GM12872 (cell line): ENCODE measurements around the gene FSD1.

ENCODE experiments used
- TF ChIP-seq, protein P1 (sequence below): IDR thresholded peaks from 3 replicates; pipeline ENCODE4 v1.5.1; 2011; ENCODE audit warnings: low read depth, mild to moderate bottlenecking, low read length, moderate library complexity; ENCODE audit not compliant: insufficient read depth

Gene FSD1

DNA sequence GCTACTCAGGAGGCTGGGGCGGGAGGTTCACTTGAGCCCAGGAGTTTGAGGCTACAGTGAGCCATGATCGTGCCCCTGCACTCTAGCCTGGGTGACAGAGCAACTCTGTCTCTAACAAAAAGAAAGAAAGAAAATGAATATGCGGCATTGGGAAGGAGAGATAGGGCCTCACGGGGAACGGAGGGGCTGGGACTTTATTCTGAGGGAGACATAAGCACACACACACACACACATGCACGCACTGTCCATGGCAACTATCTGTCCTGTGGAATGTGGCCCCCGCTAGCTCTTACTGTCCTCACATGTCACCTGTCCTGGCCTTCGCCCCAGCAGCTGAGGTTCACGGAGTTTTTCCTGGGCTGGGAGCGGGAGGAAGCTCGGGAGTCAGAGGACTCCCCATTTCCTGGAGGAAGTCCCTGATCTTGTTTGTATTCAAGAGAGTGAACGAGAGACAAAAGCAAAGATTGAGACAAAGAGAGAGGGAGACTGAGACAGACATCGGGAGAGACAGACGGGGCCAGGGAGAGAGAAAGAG, 33.6 kb downstream of the FSD1 start:
- TF ChIP-seq, protein P1, sequence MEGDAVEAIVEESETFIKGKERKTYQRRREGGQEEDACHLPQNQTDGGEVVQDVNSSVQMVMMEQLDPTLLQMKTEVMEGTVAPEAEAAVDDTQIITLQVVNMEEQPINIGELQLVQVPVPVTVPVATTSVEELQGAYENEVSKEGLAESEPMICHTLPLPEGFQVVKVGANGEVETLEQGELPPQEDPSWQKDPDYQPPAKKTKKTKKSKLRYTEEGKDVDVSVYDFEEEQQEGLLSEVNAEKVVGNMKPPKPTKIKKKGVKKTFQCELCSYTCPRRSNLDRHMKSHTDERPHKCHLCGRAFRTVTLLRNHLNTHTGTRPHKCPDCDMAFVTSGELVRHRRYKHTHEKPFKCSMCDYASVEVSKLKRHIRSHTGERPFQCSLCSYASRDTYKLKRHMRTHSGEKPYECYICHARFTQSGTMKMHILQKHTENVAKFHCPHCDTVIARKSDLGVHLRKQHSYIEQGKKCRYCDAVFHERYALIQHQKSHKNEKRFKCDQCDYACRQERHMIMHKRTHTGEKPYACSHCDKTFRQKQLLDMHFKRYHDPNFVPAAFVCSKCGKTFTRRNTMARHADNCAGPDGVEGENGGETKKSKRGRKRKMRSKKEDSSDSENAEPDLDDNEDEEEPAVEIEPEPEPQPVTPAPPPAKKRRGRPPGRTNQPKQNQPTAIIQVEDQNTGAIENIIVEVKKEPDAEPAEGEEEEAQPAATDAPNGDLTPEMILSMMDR, result no peak

DNA sequence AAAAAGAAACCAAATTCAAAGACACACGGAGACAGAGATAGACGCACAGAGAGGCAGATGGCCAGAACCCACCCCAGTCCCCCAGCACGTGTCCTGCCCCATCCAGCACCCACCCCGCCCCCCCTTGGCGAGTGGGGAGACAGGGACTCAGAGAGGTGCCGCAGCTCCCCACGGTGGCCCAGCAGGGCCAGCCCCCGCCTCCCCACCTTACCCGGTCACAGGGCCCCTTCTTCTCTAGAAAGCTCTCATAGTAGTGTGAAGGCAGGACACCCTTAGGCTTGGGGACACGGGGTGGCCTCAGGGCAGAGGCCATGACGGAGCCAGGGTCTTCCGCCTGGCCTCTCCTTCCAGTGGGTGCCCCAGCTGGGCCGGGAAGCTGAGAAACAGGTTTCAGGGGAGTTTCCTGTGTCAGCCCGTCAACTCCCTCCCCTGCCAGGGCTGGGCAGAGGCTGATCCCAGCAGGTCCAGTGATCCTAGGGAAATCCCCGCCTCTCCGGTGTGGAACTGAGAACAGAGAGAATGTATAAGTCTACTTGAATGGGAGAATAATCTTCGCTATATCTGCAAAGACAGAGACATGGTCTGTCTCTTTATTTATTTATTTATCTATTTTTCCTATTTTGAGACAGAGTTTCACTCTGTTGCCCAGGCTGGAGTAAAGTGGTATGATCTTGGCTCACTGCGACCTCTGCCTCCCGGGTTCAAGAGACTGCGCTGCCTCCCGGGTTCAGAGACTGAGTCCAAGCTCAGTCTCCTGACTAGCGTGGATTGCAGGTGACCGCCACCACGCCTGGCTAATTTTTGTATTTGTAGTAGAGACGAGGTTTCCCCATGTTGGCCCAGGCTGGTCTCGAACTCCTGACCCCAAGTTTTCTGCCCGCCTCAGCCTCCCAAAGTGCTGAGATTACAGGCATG, 34.3 kb downstream of the FSD1 start, which contains the start of gene STAP2:
STAP2 (minus strand) TSS at position 387 of the 915 bp plus-strand sequence; CDS start at position 313, 74 bp downstream.
- TF ChIP-seq, protein P1, result no peak

DNA sequence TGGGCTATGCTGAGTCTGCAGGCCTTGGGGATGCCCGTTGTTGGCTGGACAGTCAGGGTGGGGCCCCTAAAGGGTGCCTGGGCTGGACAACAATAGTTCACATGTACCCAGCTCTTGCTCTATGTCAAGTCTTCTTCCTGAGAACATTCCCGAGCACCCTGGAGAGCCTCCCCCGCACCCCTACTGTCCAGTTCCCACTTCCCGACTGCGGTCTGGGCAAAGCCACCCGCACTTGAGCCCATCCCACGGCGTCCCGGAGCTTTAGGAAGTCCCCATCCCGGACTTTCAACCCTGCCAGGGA, 37.9 kb downstream of the FSD1 start:
- TF ChIP-seq, protein P1, result no peak

DNA sequence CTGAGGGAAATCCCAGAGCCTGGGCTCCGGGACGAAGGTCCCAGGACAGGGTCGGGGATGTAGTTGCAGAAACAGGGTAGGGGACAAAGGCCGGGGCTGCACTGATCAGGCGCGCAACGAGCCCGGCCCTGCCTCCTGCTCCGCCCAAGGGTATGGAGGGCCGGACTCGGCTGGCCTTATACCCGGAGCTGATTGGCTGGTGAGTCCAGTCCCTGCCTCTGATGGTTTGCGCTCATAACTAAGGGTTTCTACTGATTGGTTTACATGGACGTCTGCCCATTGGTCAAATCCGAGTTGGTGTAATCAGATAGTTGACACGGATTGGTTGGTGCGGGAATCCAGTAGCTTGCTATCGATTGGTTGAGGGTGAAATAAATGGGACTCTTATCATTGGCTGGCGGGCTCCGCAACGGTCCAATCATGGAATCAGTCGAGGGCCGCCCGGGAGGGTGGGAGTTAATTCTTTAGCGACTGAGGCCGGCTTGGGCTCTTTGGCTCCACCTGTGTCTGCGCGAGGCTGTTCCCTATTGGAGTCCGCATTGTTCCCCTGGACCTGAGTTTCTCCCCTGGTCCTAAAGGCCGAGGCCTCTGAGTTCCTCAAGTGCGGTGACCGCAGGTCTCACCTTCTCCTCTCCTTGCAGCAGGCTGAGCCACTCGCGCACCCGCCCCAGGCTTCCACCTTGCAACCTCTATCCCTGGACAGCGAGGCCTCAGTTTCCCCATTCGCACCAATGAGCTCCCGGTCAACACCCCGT, 38.4 kb downstream of the FSD1 start:
- TF ChIP-seq, protein P1, result peak; percentile 36; the same call in 1 of the 3 replicates

DNA sequence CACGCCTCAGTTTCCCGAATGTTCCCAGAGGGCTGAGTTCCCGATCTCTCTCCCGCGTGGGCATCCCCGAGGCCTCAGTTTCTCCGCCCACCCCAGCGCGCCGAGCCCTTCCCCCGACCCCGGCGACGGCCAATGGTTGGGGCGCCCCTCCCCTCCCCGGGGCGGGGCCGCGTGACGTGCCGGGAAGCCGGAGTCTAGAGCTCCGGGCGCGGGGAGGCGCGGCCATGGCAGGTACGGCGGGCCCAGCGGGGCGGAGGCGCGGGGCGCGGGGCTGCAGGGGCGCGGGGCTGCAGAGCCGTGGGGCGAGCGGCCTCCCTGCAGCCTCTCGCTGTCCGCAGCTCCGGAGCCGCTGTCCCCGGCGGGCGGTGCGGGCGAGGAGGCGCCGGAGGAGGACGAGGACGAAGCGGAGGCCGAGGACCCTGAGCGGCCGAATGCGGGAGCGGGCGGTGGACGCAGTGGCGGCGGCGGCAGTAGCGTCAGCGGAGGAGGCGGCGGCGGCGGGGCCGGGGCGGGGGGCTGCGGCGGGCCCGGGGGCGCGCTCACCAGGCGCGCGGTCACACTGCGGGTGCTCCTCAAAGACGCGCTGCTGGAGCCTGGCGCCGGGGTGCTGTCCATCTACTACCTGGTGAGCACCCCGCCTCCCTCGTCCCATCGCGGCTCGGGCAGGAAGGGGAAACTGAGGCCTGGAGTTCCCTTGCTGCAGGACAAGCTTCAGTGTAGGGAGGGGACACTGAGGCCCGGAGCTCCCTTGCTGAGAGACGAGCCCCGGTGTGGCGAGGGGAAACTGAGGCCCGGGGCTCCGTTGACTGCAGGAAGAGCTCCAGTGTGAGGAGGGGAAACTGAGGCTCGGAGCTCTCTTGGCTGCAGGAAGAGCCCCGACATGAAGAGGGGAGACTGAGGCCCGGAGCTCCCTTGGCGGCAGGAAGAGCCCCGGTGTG, 39.2 kb downstream of the FSD1 start, which contains the start of gene MPND:
MPND (plus strand) TSS at position 193 of the 938 bp plus-strand sequence; CDS start at position 225, 32 bp downstream.
- TF ChIP-seq, protein P1, result no peak

DNA sequence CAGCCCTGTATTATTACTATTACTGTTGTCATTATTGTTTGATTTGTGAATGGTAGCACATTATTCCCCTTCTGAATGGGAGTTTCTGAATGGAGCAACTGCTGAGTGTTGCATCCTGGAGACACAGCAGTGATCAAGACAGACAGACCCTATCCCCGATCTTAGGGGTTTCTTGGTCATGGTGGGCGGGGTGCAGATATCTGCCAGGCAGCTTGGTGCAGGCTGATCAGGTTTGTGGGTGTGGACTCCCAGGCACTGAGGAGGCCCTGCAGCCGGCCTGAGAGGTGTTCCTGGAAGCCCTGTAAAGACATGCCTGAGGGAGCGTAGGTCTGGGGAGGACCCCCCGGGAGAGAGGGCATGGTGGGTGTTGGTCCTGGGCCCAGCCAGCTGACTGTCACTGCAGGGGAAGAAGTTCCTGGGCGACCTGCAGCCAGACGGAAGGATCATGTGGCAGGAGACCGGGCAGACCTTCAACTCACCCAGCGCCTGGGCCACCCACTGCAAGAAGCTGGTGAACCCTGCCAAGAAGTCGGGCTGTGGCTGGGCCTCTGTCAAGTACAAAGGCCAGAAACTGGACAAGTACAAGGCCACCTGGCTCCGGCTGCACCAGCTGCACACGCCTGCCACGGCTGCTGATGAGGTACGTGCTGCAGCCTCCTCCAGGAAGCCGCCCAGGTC, 41.1 kb downstream of the FSD1 start:
- TF ChIP-seq, protein P1, result no peak
